ENCODE data around the gene USP36.

DNA sequence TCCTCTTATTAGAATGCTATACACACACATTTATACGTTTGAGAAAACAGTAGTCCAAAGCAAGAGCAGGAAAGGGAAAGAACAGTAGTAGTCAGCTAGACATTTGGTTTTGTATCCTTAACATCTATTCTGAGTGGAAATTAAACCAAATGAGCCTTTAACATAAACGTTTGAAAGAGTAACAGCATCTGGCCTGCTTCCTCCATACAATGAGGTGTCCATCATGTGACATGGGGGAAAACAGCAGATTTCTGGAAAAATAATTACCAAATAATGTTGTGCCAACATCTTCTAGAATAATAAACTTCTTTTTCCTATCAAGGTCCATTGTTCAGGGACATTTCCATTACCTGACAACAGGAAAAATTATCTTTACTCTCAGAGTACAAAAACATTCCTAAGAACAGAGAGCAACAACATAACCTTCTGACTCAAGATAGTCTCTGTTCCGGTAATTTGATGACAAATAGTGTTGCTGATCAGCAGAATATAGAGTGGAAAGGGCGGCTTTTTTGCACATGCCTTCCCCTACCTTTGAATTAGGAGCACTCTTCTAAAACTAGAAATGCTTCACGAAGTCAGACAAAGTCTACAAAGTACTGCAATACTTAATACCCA lies 78.7 kb downstream of the USP36 start:
- TF ChIP-seq, protein P1, sequence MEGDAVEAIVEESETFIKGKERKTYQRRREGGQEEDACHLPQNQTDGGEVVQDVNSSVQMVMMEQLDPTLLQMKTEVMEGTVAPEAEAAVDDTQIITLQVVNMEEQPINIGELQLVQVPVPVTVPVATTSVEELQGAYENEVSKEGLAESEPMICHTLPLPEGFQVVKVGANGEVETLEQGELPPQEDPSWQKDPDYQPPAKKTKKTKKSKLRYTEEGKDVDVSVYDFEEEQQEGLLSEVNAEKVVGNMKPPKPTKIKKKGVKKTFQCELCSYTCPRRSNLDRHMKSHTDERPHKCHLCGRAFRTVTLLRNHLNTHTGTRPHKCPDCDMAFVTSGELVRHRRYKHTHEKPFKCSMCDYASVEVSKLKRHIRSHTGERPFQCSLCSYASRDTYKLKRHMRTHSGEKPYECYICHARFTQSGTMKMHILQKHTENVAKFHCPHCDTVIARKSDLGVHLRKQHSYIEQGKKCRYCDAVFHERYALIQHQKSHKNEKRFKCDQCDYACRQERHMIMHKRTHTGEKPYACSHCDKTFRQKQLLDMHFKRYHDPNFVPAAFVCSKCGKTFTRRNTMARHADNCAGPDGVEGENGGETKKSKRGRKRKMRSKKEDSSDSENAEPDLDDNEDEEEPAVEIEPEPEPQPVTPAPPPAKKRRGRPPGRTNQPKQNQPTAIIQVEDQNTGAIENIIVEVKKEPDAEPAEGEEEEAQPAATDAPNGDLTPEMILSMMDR (IDR thresholded peaks at IDR 0.05) = no peak
- no peak for TF ChIP-seq POLR2A (IDR thresholded peaks at IDR 0.05)

Data from uterus (tissue), 2 donors.